GM21360 (cell line): Measurements from ENCODE around the gene PTGR2.
"Not testable (repeated sequence)": the region's sequence is repeated elsewhere in the genome, so short reads cannot be mapped to it uniquely, and the experiment has no call there.

Source experiments
- ATAC-seq: cut with Tn5 transposase; IDR thresholded peaks from one replicate; pipeline ENCODE4 v1.9.1; 2021; ENCODE audit warnings: mild to moderate bottlenecking, moderate library complexity; ENCODE audit not compliant: unreplicated experiment

Gene PTGR2

DNA sequence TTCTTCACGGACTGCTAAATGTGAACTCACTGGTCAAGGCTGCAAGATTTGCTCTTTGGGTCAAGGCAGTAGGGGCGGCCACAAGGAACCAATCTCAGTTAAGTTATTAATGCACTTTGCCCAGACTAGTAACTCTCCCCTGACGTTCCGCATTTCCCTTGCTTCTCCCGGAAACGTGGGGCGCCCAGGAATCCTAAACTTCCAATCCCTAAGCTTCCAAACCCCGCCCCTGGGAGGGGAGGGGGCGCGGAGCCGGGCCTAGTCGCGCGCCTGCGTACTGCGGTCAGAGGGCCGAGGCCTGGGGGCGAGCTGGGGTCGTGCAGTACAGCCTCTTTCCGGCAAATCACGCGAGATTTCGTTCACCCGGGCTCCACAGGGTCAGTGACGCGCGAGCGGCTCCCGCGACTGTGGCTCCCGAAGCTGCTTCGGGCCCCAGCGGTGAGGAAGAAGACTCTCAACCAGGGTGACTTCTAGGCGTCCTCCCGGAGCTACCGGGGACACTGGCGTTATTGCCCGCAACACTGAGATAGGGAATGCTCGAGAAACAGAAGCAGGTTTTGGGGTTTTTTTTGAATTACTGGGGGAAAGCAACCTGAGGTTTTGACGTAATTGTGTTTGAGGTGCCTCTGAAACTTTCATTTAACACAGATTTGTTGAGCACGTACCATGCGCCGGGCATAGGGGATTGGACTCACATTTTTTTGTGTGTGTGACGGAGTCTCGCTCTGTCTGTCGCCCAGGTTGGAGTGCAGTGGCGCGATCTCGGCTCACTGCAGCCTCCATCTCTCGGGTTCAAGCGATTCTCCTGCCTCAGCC, at the start of gene PTGR2:
TSS of gene PTGR2 (plus strand) at position 265 of the 816 bp plus-strand sequence. CDS start 7,032 bp downstream, outside the sequence.
- ATAC-seq = peak; percentile 89

GRCh38 chr14:73802431-73803188, 49.0 kb upstream of the PTGR2 start:
- no peak for ATAC-seq

DNA sequence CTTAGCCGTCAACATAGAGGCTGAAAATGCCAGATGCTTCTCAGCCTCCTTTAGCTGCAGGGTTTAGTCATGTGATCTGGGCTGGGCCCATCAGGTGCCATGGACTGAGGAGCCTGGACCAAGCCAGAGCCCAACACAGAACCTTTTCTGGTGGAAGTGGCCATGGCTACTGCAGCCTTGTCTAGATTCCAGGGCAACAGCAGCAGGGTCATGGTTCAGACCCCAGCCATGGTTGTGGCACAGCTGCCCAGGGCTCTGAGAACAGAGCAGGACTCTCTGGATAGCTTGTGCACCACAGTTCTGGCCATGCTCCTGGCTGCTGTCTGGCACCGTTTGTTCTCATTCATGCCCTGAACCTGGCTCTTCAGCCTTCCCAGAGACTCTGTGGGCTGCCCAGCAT, 47.0 kb upstream of the PTGR2 start:
- no peak for ATAC-seq

DNA sequence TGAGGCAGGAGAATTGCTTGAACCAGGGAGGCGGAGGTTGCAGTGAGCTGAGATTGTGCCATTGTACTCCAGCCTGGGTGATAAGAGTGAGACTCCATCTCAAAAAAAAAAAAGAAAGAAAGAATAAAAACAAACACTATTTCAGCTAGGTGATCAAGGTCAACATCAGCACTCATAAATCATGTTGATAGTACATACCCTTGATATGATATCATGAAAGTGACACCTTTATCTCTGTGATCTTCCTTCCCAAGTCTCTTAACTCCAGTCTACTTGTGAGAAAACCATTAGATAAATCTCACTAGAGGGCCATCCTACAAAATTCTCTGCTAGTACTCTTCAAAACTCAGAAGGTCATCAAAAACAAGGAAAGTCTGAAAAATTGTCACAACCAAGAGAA, 44.2 kb upstream of the PTGR2 start:
- ATAC-seq = no peak

DNA sequence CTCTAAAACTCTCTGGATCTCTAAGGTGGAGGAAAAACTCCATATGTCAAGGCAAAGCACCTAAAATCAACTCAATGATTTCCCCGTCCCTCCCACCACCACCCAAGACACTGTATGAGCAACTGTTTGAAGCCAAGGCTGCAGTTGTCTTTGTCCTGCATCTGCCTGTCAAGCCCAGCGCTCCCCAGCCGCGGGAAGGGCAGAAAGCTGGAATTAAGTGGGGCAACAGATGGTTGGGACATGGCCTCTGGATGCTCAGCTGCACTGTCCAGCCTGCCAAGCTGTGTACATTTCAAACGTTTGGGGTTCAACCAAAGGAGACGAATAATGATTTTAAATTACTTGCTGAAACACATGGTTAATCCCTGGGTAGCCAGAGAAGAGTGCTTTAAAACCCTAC, 42.2 kb upstream of the PTGR2 start:
- ATAC-seq = no peak

- ATAC-seq = no peak
Measured at GRCh38 chr14:73810478-73811163, 41.0 kb upstream of the PTGR2 start.

DNA sequence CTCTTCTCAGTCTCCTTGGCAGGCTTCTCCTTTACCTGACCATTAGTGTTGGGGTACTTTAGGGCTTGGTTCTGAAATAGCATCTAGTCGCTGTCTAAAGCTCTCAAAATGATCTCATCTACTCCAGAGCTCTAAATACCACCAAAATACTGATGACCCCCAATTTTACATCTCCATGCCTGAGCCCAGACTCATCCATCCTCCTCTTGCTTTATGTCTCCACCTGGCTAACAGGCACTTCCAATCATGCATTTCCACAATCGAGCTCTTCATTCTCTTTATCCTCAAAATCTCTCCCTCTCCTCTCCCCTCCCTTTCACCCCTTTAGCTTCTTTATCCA, 40.5 kb upstream of the PTGR2 start:
- ATAC-seq = no peak

DNA sequence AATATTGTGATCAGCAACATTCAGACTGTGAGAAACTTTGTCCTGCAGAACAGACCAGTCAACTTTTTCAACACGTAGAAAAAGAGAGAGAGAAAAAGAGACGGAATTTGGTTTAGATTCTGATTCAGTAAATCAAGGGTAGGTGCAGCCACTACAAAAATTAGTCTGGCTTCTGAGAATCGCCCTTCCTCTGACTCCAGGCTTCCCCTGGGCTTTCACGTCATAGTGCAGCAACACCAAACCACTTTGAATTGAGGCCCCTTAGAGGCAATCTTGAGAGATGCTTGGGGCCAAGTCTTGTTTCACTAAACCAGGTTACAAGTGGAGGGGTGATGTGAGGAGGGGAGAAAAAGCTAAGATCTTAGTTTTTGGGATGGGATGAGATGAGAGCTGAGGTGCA, 37.5 kb upstream of the PTGR2 start:
- no peak for ATAC-seq

DNA sequence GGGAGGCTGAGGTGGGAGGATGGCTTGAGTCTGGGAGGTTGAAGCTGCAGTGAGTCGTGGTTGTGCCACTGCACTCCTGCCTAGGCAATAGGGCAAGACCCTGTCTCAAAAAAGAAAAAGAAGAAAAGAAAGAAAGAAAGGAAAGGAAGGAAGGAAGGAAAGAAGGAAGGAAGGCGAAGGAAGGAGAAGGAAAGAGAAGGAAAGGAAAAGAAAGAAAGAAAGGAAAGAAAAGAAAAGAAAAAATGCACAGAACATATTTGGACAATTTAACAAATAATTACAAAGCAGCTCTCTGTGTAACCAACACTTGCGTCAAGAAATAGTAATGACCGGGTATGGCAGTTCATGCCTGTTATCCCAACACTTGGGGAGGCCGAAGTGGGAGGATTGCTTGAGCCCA, 35.8 kb upstream of the PTGR2 start:
- ATAC-seq = no peak

GRCh38 chr14:73816393-73816816, 35.2 kb upstream of the PTGR2 start:
- ATAC-seq = no peak

- ATAC-seq = no peak
Measured at GRCh38 chr14:73817020-73817655, 34.5 kb upstream of the PTGR2 start.

DNA sequence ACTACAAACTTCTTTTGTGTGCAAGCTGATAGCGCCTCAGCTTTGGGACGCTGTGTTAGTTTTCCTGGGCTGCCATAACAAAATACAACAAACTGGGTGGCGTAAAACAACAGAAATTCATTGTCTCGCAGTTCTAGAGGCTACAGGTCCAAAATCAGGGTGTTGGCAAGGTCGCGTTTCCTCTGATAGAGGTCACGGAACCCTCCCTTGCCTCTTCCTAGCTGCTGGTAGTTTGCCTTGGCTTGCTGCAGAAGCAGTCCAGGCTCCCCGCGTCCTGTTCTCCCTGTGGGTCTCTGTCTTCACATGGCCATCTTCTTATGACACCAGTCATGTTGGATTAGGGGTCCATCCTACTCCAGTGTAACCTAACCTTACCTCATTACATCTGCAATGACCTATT, 32.8 kb upstream of the PTGR2 start:
- ATAC-seq = no peak

- no peak for ATAC-seq
Measured at GRCh38 chr14:73820631-73821030, 31.0 kb upstream of the PTGR2 start.

DNA sequence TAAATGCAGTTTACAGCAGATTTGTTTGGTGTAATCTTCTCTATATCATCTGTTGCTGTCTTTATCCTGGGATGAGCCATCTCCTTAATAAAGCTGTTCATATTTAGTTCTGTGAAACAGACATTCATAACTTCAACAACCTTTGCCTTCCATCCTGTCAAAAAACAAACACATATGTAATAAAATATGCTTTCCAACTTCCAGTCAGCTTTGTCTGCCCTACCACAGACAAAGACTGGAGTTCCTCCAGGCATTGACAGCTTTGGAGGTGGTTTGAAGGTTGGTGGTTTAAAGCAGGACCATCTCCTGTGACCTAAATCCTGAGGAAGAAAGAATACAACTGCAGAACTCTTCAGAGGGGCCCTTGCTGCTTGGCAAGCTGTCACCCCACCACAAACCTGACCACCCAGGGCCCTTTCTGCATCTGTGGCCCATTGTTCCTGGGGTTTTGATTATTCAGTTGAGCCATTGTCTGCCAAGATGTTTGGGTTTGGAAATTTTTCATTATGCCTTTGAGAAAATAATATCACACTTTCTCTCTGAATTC, 28.2 kb upstream of the PTGR2 start:
- ATAC-seq = no peak

- ATAC-seq = no peak
Measured at GRCh38 chr14:73824127-73824526, 27.5 kb upstream of the PTGR2 start.

- ATAC-seq = no peak
Measured at GRCh38 chr14:73824536-73824935, 27.1 kb upstream of the PTGR2 start.

GRCh38 chr14:73825551-73826188, 26.0 kb upstream of the PTGR2 start:
- ATAC-seq = no peak

DNA sequence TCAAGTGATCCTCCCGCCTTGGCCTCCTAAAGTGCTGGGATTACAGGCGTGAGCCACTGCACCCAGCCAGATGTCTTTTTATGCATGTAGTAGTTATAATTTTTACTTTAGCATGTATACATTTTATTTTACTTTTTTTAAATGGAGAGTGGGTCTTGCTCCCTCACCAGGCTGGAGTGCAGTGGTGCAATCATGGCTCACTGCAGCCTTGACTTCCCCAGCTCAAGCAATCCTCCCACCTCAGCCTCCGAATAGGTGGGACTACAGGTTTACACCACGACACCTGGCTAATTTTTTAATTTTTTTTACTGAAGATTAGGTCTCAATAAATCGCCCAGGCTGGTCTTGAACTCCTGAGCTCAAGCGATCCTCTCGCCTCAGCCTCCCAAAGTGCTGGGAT, 24.4 kb upstream of the PTGR2 start:
- not testable (repeated sequence) for ATAC-seq

DNA sequence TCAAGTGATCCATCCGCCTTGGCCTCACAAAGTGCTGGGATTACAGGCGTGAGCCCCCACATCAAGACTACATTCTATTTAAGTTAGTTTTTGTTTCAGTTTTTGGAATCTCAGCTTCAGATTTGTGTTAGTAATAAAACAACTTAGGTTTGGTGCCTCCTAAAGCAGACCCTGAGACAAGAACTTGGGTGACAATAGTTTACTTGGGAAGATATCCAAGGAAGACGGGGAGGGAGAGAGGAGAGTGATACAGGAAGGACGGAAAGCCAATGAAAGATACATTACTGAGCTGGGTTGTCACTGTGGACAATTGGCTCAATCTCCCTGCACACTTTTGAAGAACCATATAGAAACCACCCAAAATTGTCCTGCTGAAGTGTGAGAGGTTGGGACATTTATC, 22.6 kb upstream of the PTGR2 start:
- ATAC-seq = no peak
